Lower lobe of right lung (tissue), 2 donors: ENCODE results near the gene NCOA4. TPM values are rescaled to one million over a fixed set of nuclear protein-coding genes. Genes with fewer than 3 reads are reported as not detected.
"Not testable (repeated sequence)": the region's sequence is repeated elsewhere in the genome, so short reads cannot be mapped to it uniquely, and the experiment has no call there.

ENCODE experiments used
- ATAC-seq, 2 donors: fragments of 200-7000 bp; cut with Tn5 transposase; one replicate each; pipeline ENCODE4 v1.9.1; 2020 to 2022; ENCODE audit warnings: mild to moderate bottlenecking in 2 of 2, moderate library complexity in 2 of 2
- DNase-seq: peaks from one replicate; pipeline ENCODE4 v3.0.0-alpha.2; 2020
- H3K27ac ChIP-seq: fragments of 200-600 bp; one replicate; pipeline ENCODE4 v1.8.0; 2022
- H3K27me3 ChIP-seq: fragments of 200-600 bp; one replicate; pipeline ENCODE4 v1.8.0; 2022; ENCODE audit warnings: low read depth
- H3K36me3 ChIP-seq: fragments of 200-600 bp; one replicate; pipeline ENCODE4 v1.8.0; 2022; ENCODE audit warnings: mild to moderate bottlenecking
- H3K4me1 ChIP-seq: fragments of 200-600 bp; one replicate; pipeline ENCODE4 v1.8.0; 2022
- H3K4me3 ChIP-seq: fragments of 200-600 bp; one replicate; pipeline ENCODE4 v1.8.0; 2022; ENCODE audit warnings: mild to moderate bottlenecking
- H3K9me3 ChIP-seq: fragments of 200-600 bp; one replicate; pipeline ENCODE4 v1.8.0; 2022
- intact Hi-C: fragments of 100-400 bp; cut with DNase I; formaldehyde crosslinking; loops from one replicate; pipeline ENCODE4 v1.11.0; 2022
- total RNA-seq: library from RNA; stranded (reverse); fragmentation: NEBNext Ultra II Directional; extraction: Animal tissue kit (Norgen Biotek cat#: 25700); gene quantifications from one replicate; pipeline ENCODE4 v1.2.1, GENCODE V29; 2021
- TF ChIP-seq, protein P1 (sequence below): fragments of 200-600 bp; IDR thresholded peaks from one replicate; pipeline ENCODE4 v1.8.0; 2022; ENCODE audit warnings: antibody characterized with exemption, mild to moderate bottlenecking
- donor health status: DM: no; HTN: yes; CAD: no; lungs with severe emphysema.

NCOA4 gene
- total RNA-seq, 1 donor from 2014 or later: 194 TPM

DNA sequence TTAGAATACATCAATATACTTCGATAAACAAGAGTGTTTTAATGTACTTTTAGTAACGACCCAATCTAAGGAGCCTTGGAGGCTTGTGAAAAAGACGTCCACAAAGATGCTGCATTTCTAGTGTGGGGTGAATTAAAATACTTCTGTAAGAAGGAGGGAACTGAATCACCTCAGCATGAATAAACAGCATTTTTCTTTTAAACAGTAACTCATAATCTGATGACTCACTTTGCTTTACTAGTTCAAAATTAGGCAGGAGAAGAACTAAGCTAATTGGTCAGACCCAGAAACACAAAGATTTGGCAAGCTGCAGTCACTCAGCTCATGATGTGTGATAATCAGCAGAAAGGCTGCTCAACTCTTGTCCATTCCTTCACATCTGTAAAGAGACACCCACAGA lies 24.2 kb downstream of the NCOA4 start:
- DNase-seq (no peak), ATAC-seq (no peak)
- Histone ChIP-seq H3K27ac (no peak overlapping the region), H3K9me3 (no peaks in the 10 kb centered on the region), H3K4me3 (no peak overlapping the region), H3K36me3 (peaks cover 98% of the 10 kb centered on the region), H3K27me3 (no peaks in the 10 kb centered on the region), H3K4me1 (peaks cover 8% of the 10 kb centered on the region)
- TF ChIP-seq, protein P1, sequence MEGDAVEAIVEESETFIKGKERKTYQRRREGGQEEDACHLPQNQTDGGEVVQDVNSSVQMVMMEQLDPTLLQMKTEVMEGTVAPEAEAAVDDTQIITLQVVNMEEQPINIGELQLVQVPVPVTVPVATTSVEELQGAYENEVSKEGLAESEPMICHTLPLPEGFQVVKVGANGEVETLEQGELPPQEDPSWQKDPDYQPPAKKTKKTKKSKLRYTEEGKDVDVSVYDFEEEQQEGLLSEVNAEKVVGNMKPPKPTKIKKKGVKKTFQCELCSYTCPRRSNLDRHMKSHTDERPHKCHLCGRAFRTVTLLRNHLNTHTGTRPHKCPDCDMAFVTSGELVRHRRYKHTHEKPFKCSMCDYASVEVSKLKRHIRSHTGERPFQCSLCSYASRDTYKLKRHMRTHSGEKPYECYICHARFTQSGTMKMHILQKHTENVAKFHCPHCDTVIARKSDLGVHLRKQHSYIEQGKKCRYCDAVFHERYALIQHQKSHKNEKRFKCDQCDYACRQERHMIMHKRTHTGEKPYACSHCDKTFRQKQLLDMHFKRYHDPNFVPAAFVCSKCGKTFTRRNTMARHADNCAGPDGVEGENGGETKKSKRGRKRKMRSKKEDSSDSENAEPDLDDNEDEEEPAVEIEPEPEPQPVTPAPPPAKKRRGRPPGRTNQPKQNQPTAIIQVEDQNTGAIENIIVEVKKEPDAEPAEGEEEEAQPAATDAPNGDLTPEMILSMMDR: no peak
- intact Hi-C loops: no loop called here

DNA sequence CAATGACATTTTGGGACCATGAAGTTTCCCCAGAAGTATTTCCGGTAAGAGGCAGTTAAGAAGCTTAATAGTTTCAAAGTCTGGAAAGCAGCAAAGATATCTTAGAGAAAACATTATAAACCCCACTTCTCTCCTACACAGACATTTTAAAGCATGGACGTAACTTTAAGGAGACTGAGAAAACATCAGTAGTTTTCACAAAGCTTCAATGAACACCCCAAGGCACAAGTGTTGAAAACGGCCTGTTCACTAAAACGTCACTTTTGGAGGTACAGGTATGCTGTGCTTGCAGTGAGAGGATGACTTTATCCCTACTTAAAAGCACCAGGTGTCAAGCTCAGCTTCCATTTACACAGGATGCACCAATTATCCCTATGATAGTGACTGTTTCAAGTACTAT lies 25.0 kb downstream of the NCOA4 start:
- no peak overlapping the region for H3K27ac ChIP-seq
- TF ChIP-seq, protein P1: no peak
- no peak overlapping the region for H3K4me3 ChIP-seq
- intact Hi-C loops: no loop called here
- H3K4me1 ChIP-seq: peaks cover 8% of the 10 kb centered on the region
- peaks cover 98% of the 10 kb centered on the region for H3K36me3 ChIP-seq
- H3K27me3 ChIP-seq: no peaks in the 10 kb centered on the region
- DNase-seq (no peak), ATAC-seq (no peak)
- no peaks in the 10 kb centered on the region for H3K9me3 ChIP-seq

DNA sequence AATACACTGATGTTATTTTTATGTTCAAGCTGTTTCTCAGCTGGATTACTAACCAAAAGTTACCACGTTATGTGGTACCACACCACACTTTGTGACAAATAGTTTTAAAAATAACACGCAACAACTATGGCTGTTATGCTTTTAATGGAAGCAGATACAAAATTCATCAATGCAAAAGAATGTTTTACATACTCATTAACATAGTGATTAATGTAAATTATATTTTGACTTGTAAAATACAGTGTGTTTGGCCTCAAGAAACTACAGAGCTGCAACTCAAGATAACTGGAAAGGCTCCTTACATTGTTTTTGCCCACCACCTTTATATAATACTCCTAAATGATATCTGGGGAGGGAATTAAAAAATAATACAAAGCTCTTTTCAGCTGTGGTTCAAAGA lies 25.5 kb downstream of the NCOA4 start:
- Histone ChIP-seq H3K4me3 (no peak overlapping the region), H3K9me3 (no peaks in the 10 kb centered on the region), H3K27ac (no peak overlapping the region), H3K4me1 (peaks cover 8% of the 10 kb centered on the region), H3K36me3 (peaks cover 98% of the 10 kb centered on the region), H3K27me3 (no peaks in the 10 kb centered on the region)
- DNase-seq (no peak), ATAC-seq (no peak)
- TF ChIP-seq, protein P1: no peak
- intact Hi-C loops: no loop called here

DNA sequence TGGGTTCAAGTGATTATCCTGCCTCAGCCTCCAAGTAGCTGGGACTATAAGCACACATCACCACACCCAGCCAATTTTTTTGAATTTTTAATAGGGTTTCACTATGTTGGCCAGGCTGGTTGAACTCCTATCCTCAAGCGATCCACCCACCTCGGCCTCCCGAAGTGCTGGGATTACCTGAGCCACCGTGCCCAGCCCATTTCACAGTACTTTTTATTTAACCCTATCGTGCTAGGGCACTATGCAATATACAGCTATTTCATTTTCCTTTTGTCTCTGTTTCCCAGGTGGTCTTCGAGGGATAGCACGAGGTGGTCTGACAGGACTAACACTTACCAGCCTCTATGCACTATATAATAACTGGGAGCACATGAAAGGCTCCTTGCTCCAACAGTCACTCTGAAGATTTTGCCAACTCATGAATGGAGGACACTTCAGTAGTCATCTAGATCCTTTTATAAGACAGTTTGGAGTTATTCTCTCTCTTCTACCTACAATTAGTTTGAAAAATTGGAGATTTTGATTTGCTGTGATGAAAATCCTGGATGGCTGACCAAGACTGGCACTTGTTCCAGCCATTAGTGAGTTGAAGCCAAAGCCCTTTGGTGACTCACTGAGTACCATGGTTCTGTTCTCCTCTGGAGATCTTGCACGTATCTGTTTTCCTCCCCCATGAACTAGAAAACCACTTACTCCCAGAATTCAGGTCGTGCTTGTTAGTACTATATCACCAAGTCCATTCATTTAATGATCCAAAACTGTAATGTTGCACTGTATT lies 27.3 kb downstream of the NCOA4 start:
- H3K36me3 ChIP-seq: peaks cover 94% of the 10 kb centered on the region
- ATAC-seq: no peak

DNA sequence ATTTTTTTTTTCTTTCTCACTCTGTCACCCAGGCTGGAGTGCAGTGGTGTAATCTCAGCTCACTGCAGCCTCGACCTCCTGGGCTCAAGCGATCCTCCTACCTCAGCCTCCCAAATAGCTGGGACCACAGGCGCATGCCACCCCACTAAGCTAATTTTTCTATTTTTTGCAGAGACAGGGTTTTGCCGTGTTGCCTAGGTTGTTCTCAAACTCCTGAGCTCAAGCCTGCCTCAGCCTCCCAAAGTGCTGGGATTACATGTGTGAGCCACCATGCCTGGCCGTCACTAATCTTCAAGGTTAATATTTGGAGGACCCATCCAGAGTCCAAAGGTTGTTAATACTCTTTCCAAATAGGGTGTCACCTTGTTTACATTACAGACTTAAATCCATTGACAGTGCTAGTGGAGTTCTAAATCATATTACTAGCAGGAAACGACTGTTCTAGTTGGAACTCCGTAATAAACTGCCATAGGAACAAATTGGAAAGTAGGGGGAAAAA lies 28.2 kb downstream of the NCOA4 start:
- H3K4me1 ChIP-seq, DNase-seq, H3K9me3 ChIP-seq, intact Hi-C loops, H3K27ac ChIP-seq, H3K4me3 ChIP-seq, ATAC-seq, H3K27me3 ChIP-seq: not testable (repeated sequence)
- H3K36me3 ChIP-seq: peaks cover 92% of the 10 kb centered on the region

More for the DNA sequence above, 27.3 kb downstream of the NCOA4 start:
- Histone ChIP-seq H3K27ac (no peak overlapping the region), H3K27me3 (no peaks in the 10 kb centered on the region), H3K4me1 (no peaks in the 10 kb centered on the region), H3K4me3 (no peak overlapping the region), H3K9me3 (no peaks in the 10 kb centered on the region)
- DNase-seq: no peak
- TF ChIP-seq, protein P1: no peak
- intact Hi-C loops: no loop called here

DNA sequence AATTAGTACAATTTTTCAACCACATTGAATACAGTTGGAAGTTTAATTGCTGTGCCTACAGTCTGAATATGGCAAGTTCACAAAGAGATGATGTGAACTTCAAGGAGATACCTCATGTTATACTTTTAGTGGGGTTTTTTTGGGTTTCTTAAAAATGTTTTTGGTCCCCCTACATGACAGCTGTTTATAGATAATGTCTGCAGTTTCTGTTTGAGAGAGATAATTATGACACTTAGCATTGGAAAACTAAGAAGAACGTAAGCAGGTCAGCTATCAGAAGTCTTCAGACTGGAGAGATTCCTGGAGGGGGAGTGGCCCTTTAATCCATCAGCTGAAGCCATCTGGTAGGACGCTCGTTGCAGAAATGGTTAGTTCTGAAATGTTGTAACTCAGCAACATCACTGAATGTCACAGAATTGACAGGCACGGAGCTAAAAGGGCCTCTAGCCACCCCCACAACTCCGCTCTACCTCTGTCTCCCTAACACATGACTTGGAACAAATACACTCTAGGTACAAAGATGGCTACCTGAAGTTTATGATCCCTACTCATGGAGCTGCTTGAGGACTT lies 29.2 kb downstream of the NCOA4 start:
- no peak overlapping the region for H3K4me3 ChIP-seq
- intact Hi-C loops: no loop called here
- ATAC-seq (no peak), DNase-seq (no peak)
- no peaks in the 10 kb centered on the region for H3K9me3 ChIP-seq
- peaks cover 89% of the 10 kb centered on the region for H3K36me3 ChIP-seq
- no peaks in the 10 kb centered on the region for H3K4me1 ChIP-seq
- no peaks in the 10 kb centered on the region for H3K27me3 ChIP-seq
- H3K27ac ChIP-seq: no peak overlapping the region
- TF ChIP-seq, protein P1: no peak
